Measurements from ENCODE around the gene PCDHGC5.

The PCDHGC5 gene

DNA sequence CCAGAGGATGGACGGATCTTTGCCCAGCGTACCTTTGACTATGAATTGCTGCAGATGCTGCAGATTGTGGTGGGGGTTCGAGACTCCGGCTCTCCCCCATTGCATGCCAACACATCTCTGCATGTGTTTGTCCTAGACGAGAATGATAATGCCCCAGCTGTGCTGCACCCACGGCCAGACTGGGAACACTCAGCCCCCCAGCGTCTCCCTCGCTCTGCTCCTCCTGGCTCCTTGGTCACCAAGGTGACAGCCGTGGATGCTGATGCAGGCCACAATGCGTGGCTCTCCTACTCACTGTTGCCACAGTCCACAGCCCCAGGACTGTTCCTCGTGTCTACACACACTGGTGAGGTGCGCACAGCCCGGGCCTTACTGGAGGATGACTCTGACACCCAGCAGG is 1.9 kb downstream of the PCDHGC5 start:
- Histone ChIP-seq H3K27ac (ENCODE audit: low read depth, low read length, severe bottlenecking) (no peak overlapping the region), H3K36me3 (ENCODE audit: control insufficient read depth, insufficient read depth, low read length) (peaks cover 72% of the 10 kb centered on the region), H3K4me1 (ENCODE audit: control insufficient read depth, insufficient read depth, low read length, poor library complexity, severe bottlenecking) (peaks cover 48% of the 10 kb centered on the region), H3K4me3 (ENCODE audit: extremely low read depth, insufficient read depth, low read length, poor library complexity, severe bottlenecking) (no peak overlapping the region), H3K9me3 (ENCODE audit: control insufficient read depth, low read length) (peaks cover 20% of the 10 kb centered on the region)
- 94 to 97% methylated on average over 10 of the region's 13 CpGs for whole genome bisulfite sequencing, 2 experiments (ENCODE audit: insufficient coverage in 2 of 2)

- peaks cover 52% of the 10 kb centered on the region for H3K4me1 ChIP-seq (ENCODE audit: control insufficient read depth, insufficient read depth, low read length, poor library complexity, severe bottlenecking)
- WGBS, 2 experiments (ENCODE audit: insufficient coverage in 2 of 2), result 98% methylated on average over 66 of the region's 66 CpGs
- no peak overlapping the region for H3K27ac ChIP-seq (ENCODE audit: low read depth, low read length, severe bottlenecking)
- H3K9me3 ChIP-seq (ENCODE audit: control insufficient read depth, low read length), result peaks cover 13% of the 10 kb centered on the region
- no peak overlapping the region for H3K4me3 ChIP-seq (ENCODE audit: extremely low read depth, insufficient read depth, low read length, poor library complexity, severe bottlenecking)
- peaks cover 68% of the 10 kb centered on the region for H3K36me3 ChIP-seq (ENCODE audit: control insufficient read depth, insufficient read depth, low read length)
These were observed 2.7 kb downstream of the PCDHGC5 start for GRCh38 chr5:141491323-141492167.

GRCh38 chr5:141492168-141492885 is 3.4 kb downstream of the PCDHGC5 start:
- peaks cover 55% of the 10 kb centered on the region for H3K4me1 ChIP-seq (ENCODE audit: control insufficient read depth, insufficient read depth, low read length, poor library complexity, severe bottlenecking)
- no peak overlapping the region for H3K27ac ChIP-seq (ENCODE audit: low read depth, low read length, severe bottlenecking)
- H3K4me3 ChIP-seq (ENCODE audit: extremely low read depth, insufficient read depth, low read length, poor library complexity, severe bottlenecking), result no peak overlapping the region
- H3K36me3 ChIP-seq (ENCODE audit: control insufficient read depth, insufficient read depth, low read length), result peaks cover 68% of the 10 kb centered on the region
- 98 to 99% methylated on average over 61 to 66 of the region's 68 CpGs for WGBS, 2 experiments (ENCODE audit: insufficient coverage in 2 of 2)
- H3K9me3 ChIP-seq (ENCODE audit: control insufficient read depth, low read length), result peaks cover 6% of the 10 kb centered on the region

DNA sequence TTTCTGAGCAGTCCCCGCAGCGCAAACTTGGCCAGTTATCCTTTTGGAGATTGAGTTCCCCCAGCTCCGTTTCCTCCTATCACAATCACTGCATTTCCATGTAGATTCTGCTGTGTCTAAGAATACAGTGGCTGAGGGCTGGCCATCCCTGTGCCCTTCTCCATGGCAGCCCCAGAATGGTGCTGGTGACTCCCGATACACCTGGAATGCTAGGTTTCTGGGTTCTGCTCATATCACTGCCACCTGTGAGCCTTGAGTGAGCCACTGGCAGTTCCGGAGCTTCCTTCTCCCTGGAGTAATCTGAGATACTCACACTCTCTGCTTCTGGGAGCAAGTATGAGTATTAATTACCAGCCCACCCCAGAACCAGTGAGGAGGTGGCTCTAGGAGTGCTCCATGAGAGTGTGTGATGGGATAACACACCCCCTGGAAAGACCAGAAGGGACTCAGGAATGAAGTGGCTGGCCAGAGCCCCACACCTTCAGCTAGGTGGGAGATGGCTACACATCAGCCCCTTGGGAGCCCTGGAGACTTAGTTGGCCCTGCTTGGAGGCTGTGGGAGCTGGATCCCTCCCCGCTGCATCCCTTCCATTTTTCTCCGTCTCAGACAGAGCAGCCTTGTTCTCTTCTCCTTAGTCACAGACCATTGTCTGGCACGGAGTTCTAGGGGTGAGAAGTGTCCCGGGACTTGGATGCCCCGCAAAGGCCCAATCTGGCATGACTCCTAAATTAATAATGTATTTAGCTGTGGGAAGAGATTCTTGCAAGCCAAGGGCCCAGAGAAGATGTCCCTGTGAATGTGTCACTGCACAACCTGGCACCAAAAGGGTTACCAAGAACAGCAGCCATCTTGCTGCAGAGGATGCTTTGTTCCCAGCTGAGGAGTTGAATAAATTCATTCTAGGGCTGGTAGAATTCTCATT is 4.9 kb downstream of the PCDHGC5 start:
- 82 to 88% methylated on average over 3 to 9 of the region's 10 CpGs for WGBS, 2 experiments (ENCODE audit: insufficient coverage in 2 of 2)
- H3K4me1 ChIP-seq (ENCODE audit: control insufficient read depth, insufficient read depth, low read length, poor library complexity, severe bottlenecking), result peaks cover 45% of the 10 kb centered on the region
- peaks cover 65% of the 10 kb centered on the region for H3K36me3 ChIP-seq (ENCODE audit: control insufficient read depth, insufficient read depth, low read length)
- H3K27ac ChIP-seq (ENCODE audit: low read depth, low read length, severe bottlenecking), result peak overlapping the region; percentile 96
- no peak overlapping the region for H3K4me3 ChIP-seq (ENCODE audit: extremely low read depth, insufficient read depth, low read length, poor library complexity, severe bottlenecking)
- H3K9me3 ChIP-seq (ENCODE audit: control insufficient read depth, low read length), result no peaks in the 10 kb centered on the region

DNA sequence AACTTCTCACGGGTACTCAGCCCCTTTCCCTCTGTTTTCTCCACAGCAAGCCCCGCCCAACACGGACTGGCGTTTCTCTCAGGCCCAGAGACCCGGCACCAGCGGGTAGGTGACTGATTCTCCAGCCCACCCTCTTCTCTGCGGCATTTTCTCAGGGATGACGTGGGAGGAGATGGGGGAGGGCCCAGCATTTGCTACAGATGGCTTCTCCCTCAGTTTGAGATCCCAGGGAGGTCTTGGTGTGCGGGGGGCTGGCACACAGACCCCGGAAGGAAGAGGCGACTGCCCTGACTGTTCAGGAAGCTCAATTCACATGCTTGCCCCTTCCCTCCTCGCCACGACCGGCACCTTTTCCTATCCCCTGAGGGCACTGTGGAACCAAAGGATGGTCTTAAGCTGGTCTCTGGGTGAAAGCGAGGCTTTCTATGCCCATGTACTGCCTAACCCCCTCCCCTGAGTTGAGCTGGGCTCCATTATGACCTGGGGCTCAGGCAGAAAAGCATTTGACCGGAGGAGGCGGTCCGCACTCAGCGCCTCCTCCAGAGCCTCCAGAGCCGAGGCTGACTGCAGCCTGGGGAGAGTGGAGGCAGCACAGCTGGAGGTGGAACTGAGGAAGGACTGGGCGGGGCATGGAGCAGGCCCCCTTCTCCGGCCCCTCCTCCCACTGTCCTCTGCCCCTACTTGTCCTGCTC is 6.0 kb downstream of the PCDHGC5 start:
- peak overlapping the region; percentile 96 for H3K27ac ChIP-seq (ENCODE audit: low read depth, low read length, severe bottlenecking)
- peaks cover 34% of the 10 kb centered on the region for H3K4me1 ChIP-seq (ENCODE audit: control insufficient read depth, insufficient read depth, low read length, poor library complexity, severe bottlenecking)
- H3K4me3 ChIP-seq (ENCODE audit: extremely low read depth, insufficient read depth, low read length, poor library complexity, severe bottlenecking), result peak overlapping the region; percentile 24
- peaks cover 65% of the 10 kb centered on the region for H3K36me3 ChIP-seq (ENCODE audit: control insufficient read depth, insufficient read depth, low read length)
- 12 to 16% methylated on average over 11 to 12 of the region's 22 CpGs for WGBS, 2 experiments (ENCODE audit: insufficient coverage in 2 of 2)
- H3K9me3 ChIP-seq (ENCODE audit: control insufficient read depth, low read length), result no peaks in the 10 kb centered on the region

- H3K4me1 ChIP-seq (ENCODE audit: control insufficient read depth, insufficient read depth, low read length, poor library complexity, severe bottlenecking), result peaks cover 31% of the 10 kb centered on the region
- WGBS, 2 experiments (ENCODE audit: insufficient coverage in 2 of 2), result 12 to 21% methylated on average over 7 to 8 of the region's 8 CpGs
- peak overlapping the region; percentile 24 for H3K4me3 ChIP-seq (ENCODE audit: extremely low read depth, insufficient read depth, low read length, poor library complexity, severe bottlenecking)
- H3K27ac ChIP-seq (ENCODE audit: low read depth, low read length, severe bottlenecking), result peak overlapping the region; percentile 96
- H3K36me3 ChIP-seq (ENCODE audit: control insufficient read depth, insufficient read depth, low read length), result peaks cover 60% of the 10 kb centered on the region
- H3K9me3 ChIP-seq (ENCODE audit: control insufficient read depth, low read length), result no peaks in the 10 kb centered on the region
These were observed 6.6 kb downstream of the PCDHGC5 start for GRCh38 chr5:141495453-141495811.

DNA sequence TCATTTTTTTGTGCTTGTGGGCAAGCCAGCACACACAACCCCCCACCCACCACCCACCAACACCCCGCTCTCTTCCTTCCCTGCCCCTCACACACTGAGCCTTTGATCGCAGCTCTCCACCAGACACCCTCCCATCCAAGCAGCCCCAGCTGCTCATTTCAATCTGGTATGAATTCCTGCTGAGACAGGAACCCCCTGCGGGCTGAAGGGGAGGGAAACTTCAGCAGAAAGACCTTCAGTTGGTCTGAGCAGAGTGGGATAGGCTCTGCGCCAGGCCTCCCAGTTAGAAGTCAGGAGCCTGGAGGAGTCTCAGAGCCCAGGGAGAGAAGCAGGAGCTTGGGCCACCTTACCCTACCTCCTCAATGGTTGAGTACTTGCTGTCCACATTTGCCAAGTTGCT is 7.2 kb downstream of the PCDHGC5 start:
- Histone ChIP-seq H3K4me1 (ENCODE audit: control insufficient read depth, insufficient read depth, low read length, poor library complexity, severe bottlenecking) (peaks cover 31% of the 10 kb centered on the region), H3K36me3 (ENCODE audit: control insufficient read depth, insufficient read depth, low read length) (peaks cover 54% of the 10 kb centered on the region), H3K9me3 (ENCODE audit: control insufficient read depth, low read length) (no peaks in the 10 kb centered on the region), H3K27ac (ENCODE audit: low read depth, low read length, severe bottlenecking) (peak overlapping the region; percentile 96), H3K4me3 (ENCODE audit: extremely low read depth, insufficient read depth, low read length, poor library complexity, severe bottlenecking) (peak overlapping the region; percentile 24)
- whole genome bisulfite sequencing, 2 experiments (ENCODE audit: insufficient coverage in 2 of 2), result 29 to 39% methylated on average over 2 to 3 of the region's 4 CpGs

GRCh38 chr5:141501761-141502160 is 12.9 kb downstream of the PCDHGC5 start:
- Histone ChIP-seq H3K4me3 (ENCODE audit: extremely low read depth, insufficient read depth, low read length, poor library complexity, severe bottlenecking) (no peak overlapping the region), H3K27ac (ENCODE audit: low read depth, low read length, severe bottlenecking) (peak overlapping the region; percentile 10), H3K36me3 (ENCODE audit: control insufficient read depth, insufficient read depth, low read length) (peaks cover 75% of the 10 kb centered on the region), H3K4me1 (ENCODE audit: control insufficient read depth, insufficient read depth, low read length, poor library complexity, severe bottlenecking) (peaks cover 4% of the 10 kb centered on the region), H3K9me3 (ENCODE audit: control insufficient read depth, low read length) (no peaks in the 10 kb centered on the region)
- 74 to 87% methylated on average over 1 to 3 of the region's 7 CpGs for WGBS, 2 experiments (ENCODE audit: insufficient coverage in 2 of 2)

- Histone ChIP-seq H3K4me3 (ENCODE audit: extremely low read depth, insufficient read depth, low read length, poor library complexity, severe bottlenecking) (no peak overlapping the region), H3K9me3 (ENCODE audit: control insufficient read depth, low read length) (no peaks in the 10 kb centered on the region), H3K27ac (ENCODE audit: low read depth, low read length, severe bottlenecking) (no peak overlapping the region), H3K36me3 (ENCODE audit: control insufficient read depth, insufficient read depth, low read length) (peaks cover 61% of the 10 kb centered on the region), H3K4me1 (ENCODE audit: control insufficient read depth, insufficient read depth, low read length, poor library complexity, severe bottlenecking) (peaks cover 22% of the 10 kb centered on the region)
- WGBS, 2 experiments (ENCODE audit: insufficient coverage in 2 of 2), result 100% methylated on average over 1 of the region's 2 CpGs
These were observed 14.8 kb downstream of the PCDHGC5 start for GRCh38 chr5:141503681-141504080.

- Histone ChIP-seq H3K4me3 (ENCODE audit: extremely low read depth, insufficient read depth, low read length, poor library complexity, severe bottlenecking) (no peak overlapping the region), H3K4me1 (ENCODE audit: control insufficient read depth, insufficient read depth, low read length, poor library complexity, severe bottlenecking) (peaks cover 24% of the 10 kb centered on the region), H3K36me3 (ENCODE audit: control insufficient read depth, insufficient read depth, low read length) (peaks cover 57% of the 10 kb centered on the region), H3K27ac (ENCODE audit: low read depth, low read length, severe bottlenecking) (no peak overlapping the region), H3K9me3 (ENCODE audit: control insufficient read depth, low read length) (no peaks in the 10 kb centered on the region)
- 95 to 100% methylated on average over 3 to 4 of the region's 4 CpGs for WGBS, 2 experiments (ENCODE audit: insufficient coverage in 2 of 2)
These were observed 15.3 kb downstream of the PCDHGC5 start for GRCh38 chr5:141504216-141504615.

Measured in mesodermal cell (in vitro differentiated cells).